ENCODE data around the gene RAPGEF5. TPM values are rescaled to one million over a fixed set of nuclear protein-coding genes. Genes with fewer than 3 reads are reported as not detected.

The RAPGEF5 gene
- total and polyA plus RNA-seq, 2 donors (not counting 3 experiments of a cell fraction or from before 2014, with no cell fraction given) = 10.0 to 43.2 TPM

DNA sequence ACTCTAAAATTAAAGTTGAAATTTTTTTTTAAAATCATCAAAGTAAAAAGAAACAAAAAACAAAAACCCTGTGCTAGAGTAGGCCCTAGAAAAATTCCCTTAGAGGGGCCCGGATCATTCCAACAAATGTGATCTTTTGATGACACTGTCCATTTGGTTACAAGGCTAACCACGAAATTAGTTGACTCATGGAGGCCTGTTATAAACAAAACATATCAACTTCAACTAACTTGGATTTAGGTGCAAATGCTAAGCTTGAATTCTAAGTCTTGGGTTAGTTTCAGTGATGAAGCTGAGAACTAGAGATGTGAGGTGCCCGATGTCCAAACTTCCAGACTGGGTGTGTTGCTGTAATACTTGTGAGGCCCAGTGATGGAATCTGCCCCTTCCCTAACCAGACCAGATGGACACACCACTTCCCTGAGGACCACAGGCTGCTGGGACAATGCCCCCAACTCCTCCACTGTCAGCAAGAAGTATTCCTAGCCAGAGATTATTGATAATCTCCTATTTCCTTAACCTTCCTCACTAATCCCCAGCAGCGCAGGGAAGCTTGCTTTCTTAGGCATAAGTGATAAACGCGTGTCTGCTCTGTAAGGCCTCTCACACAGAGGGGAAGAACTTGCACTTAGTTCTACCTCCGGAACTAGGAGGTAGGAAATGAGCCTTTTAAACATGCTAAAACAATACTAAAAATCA is 108.7 kb downstream of the RAPGEF5 start:
- TF ChIP-seq JUN (IDR thresholded peaks at IDR 0.05; ENCODE audit: borderline replicate concordance, insufficient read depth, insufficient read length, low read depth) (no peak), GATA2 (IDR thresholded peaks at IDR 0.05; ENCODE audit: insufficient read depth, insufficient read length, low read depth, low read length) (no peak), POLR2A (IDR thresholded peaks at IDR 0.05; ENCODE audit: low read depth, low read length) (no peak)
- TF ChIP-seq, protein P1, sequence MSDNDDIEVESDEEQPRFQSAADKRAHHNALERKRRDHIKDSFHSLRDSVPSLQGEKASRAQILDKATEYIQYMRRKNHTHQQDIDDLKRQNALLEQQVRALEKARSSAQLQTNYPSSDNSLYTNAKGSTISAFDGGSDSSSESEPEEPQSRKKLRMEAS (IDR thresholded peaks at IDR 0.05; ENCODE audit: insufficient read depth, insufficient read length) = no peak
- H3K36me3 ChIP-seq (ENCODE audit: control insufficient read depth in 2 of 2, extremely low read depth in 1 of 2, insufficient read depth in 2 of 2, low read length in 2 of 2) = no peaks in the 10 kb centered on the region
- H3K4me2 ChIP-seq (ENCODE audit: insufficient read depth, low read length) = no peak overlapping the region
- BruUV-seq (replicated peaks) = no TSS peak
- FAIRE-seq = no peak
- H3K79me2 ChIP-seq (ENCODE audit: control insufficient read depth, insufficient read depth, low read length) = no peaks in the 10 kb centered on the region
- H2AFZ ChIP-seq (ENCODE audit: low read depth, low read length) = no peak overlapping the region
- no peak overlapping the region for H3K27ac ChIP-seq (ENCODE audit: insufficient read depth, low read depth, low read length)
- H3K9ac ChIP-seq (replicated peaks; ENCODE audit: extremely low read depth, insufficient read depth, low read length) = no peak overlapping the region
- H3K27me3 ChIP-seq (ENCODE audit: control insufficient read depth in 2 of 2, insufficient read depth in 2 of 2, low read length in 2 of 2) = no peaks in the 10 kb centered on the region
- ChIA-PET POLR2A (no interaction called here), CTCF (interaction anchor here (1.6 kb wide), 1 partner anchor 139 kb away, joined by 5 read pairs; no protein-coding TSS in a partner anchor)
- intact Hi-C loops (cut with micrococcal nuclease) = no loop called here
- DNase-seq (ENCODE audit: low read depth, low spot score) = no peak
- H3K4me3 ChIP-seq (replicated peaks in 1 of 3; ENCODE audit: insufficient read depth in 1 of 3, low read depth in 1 of 3, low read length in 3 of 3) = no peak overlapping the region
- no peaks in the 10 kb centered on the region for H4K20me1 ChIP-seq (replicated peaks; ENCODE audit: control insufficient read depth, extremely low read depth, insufficient read depth, low read length)
- H3K4me1 ChIP-seq (ENCODE audit: control insufficient read depth, extremely low read depth, insufficient read depth, low read length) = no peaks in the 10 kb centered on the region
- no peaks in the 10 kb centered on the region for H3K9me3 ChIP-seq (replicated peaks; ENCODE audit: control insufficient read depth, insufficient read depth, low read length)
- dilution Hi-C loops (cut with MboI; ENCODE audit: extremely low pct_ligation_motif_present, low sequenced_read_pairs) = no loop called here
- H3K9me1 ChIP-seq (replicated peaks; ENCODE audit: control insufficient read depth, extremely low read depth, insufficient read depth, low read length) = no peaks in the 10 kb centered on the region

DNA sequence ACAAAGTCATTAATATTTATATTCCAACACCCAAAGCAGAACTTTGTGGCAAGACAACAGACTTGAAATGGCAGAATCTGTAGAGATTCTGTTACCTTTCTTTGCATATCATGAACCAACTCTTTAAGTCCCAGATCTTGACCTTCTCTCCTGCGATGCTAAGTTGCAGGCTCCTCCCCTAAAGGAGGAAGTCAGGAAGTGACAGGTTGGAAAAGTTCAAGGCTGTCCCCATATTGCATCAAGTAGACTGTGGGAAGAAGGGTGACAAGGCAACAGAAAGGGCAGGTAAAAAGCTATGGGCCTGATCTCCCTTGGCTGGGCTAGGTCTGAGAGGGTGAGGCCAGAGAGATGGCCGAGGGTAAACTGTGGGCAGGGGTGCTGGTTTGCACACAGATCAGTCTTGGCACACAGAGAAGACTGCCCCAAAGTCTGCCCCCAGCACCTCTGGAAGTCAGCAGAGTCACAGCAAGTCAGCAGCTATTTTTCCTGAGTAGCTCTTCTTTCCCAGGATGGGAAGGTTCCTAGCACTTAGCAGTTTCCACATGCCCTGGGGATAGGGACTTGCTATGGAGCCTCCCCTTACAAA is 115.1 kb downstream of the RAPGEF5 start:
- H3K9ac ChIP-seq (replicated peaks; ENCODE audit: extremely low read depth, insufficient read depth, low read length) = no peak overlapping the region
- no peak overlapping the region for H2AFZ ChIP-seq (ENCODE audit: low read depth, low read length)
- no TSS peak for BruUV-seq (replicated peaks)
- DNase-seq (ENCODE audit: low read depth, low spot score) (no peak), FAIRE-seq (no peak)
- H3K9me1 ChIP-seq (replicated peaks; ENCODE audit: control insufficient read depth, extremely low read depth, insufficient read depth, low read length) = no peaks in the 10 kb centered on the region
- H3K4me1 ChIP-seq (ENCODE audit: control insufficient read depth, extremely low read depth, insufficient read depth, low read length) = no peaks in the 10 kb centered on the region
- no peak overlapping the region for H3K4me2 ChIP-seq (ENCODE audit: insufficient read depth, low read length)
- H3K36me3 ChIP-seq (ENCODE audit: control insufficient read depth in 2 of 2, extremely low read depth in 1 of 2, insufficient read depth in 2 of 2, low read length in 2 of 2) = no peaks in the 10 kb centered on the region
- H3K9me3 ChIP-seq (replicated peaks; ENCODE audit: control insufficient read depth, insufficient read depth, low read length) = no peaks in the 10 kb centered on the region
- H3K4me3 ChIP-seq (replicated peaks in 1 of 3; ENCODE audit: insufficient read depth in 1 of 3, low read depth in 1 of 3, low read length in 3 of 3) = no peak overlapping the region
- dilution Hi-C loops (cut with MboI; ENCODE audit: extremely low pct_ligation_motif_present, low sequenced_read_pairs) (no loop called here), intact Hi-C loops (cut with micrococcal nuclease) (no loop called here)
- no peak for TF ChIP-seq FOS (IDR thresholded peaks at IDR 0.05; ENCODE audit: borderline replicate concordance, insufficient read depth, low read length)
- no peak for TF ChIP-seq JUN (IDR thresholded peaks at IDR 0.05; ENCODE audit: borderline replicate concordance, insufficient read depth, insufficient read length, low read depth)
- no peak for TF ChIP-seq EZH2 (IDR thresholded peaks at IDR 0.05; ENCODE audit: borderline replicate concordance, low read depth, low read length, severe bottlenecking)
- no peaks in the 10 kb centered on the region for H3K27me3 ChIP-seq (ENCODE audit: control insufficient read depth in 2 of 2, insufficient read depth in 2 of 2, low read length in 2 of 2)
- CTCF ChIA-PET = interaction anchor here (0.7 to 0.9 kb wide), 2 partner anchors 12 to 27 kb away, joined by 3 read pairs; no protein-coding TSS in a partner anchor
- H3K27ac ChIP-seq (ENCODE audit: insufficient read depth, low read depth, low read length) = no peak overlapping the region
- H3K79me2 ChIP-seq (ENCODE audit: control insufficient read depth, insufficient read depth, low read length) = no peaks in the 10 kb centered on the region
- no peaks in the 10 kb centered on the region for H4K20me1 ChIP-seq (replicated peaks; ENCODE audit: control insufficient read depth, extremely low read depth, insufficient read depth, low read length)
- POLR2A ChIA-PET = no interaction called here

All from endothelial cell of umbilical vein (primary cell).